Measurements from ENCODE around the gene CDK2AP2.
"Not testable (repeated sequence)": the region's sequence is repeated elsewhere in the genome, so short reads cannot be mapped to it uniquely, and the experiment has no call there.

Gene CDK2AP2, protein sequence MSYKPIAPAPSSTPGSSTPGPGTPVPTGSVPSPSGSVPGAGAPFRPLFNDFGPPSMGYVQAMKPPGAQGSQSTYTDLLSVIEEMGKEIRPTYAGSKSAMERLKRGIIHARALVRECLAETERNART

DNA sequence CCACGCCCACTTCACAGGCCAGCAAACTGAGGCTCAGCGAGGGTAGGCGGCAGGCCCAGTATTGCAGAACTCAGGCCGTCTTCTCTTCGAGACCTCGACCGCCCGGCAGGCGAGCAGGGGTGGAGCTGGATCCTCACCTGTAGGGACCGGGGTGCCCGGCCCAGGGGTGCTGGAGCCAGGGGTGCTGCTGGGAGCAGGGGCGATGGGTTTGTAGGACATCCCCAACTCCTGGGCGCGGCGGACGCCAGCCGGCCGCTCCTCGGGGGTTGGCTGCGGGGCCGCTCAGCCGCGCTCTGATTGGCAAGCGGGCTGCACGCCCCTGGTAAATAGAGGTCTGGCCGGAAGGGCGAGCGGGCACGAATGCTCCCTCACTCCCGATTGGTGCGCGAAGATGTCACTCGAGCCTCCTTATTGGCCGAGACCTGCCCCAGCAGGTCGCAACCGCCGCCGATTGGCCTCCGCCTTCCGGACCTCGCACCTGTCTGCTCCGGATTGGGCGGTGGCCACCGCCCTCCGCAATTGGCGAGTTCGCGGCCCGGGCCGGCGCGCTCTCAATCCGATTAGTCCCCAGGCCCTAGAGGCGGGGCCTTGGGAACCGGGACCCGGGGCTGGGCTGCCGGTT is at the start of gene CDK2AP2:
Gene CDK2AP2 (minus strand): TSS at position 299 of the 622 bp plus-strand sequence. CDS start 80 bp downstream, at position 219.
- no peaks in the 10 kb centered on the region for H3K27me3 Mint-ChIP-seq
- ATAC-seq (replicated peaks; ENCODE audit: extremely low read depth, poor library complexity, severe bottlenecking) (peak; percentile 74), DNase-seq (ENCODE audit: low spot score in 2 of 2) (peak; percentile 85 to 91)
- H3K9me3 Mint-ChIP-seq, result no peaks in the 10 kb centered on the region
- H3K4me3 Mint-ChIP-seq, result peak within 1 kb of the TSS; percentile 94
- peak within 1 kb of the TSS; percentile 96 for H3K27ac Mint-ChIP-seq (ENCODE audit: low read depth)
- H3K36me3 Mint-ChIP-seq (ENCODE audit: insufficient read depth), result peaks cover 39% of the 10 kb centered on the region
- peaks cover 40% of the 10 kb centered on the region for H3K4me1 Mint-ChIP-seq

- H3K36me3 Mint-ChIP-seq (ENCODE audit: insufficient read depth), result no peaks in the 10 kb centered on the region
- H3K4me3 Mint-ChIP-seq, result no peak overlapping the region
- ATAC-seq (replicated peaks; ENCODE audit: extremely low read depth, poor library complexity, severe bottlenecking) (no peak), DNase-seq (ENCODE audit: low spot score in 2 of 2) (no peak)
- H3K4me1 Mint-ChIP-seq, result no peaks in the 10 kb centered on the region
- H3K27me3 Mint-ChIP-seq, result peaks cover 9% of the 10 kb centered on the region
- H3K9me3 Mint-ChIP-seq, result no peaks in the 10 kb centered on the region
- H3K27ac Mint-ChIP-seq (ENCODE audit: low read depth), result no peak overlapping the region
Measured at GRCh38 chr11:67556244-67556643, 48.3 kb upstream of the CDK2AP2 start.

GRCh38 chr11:67551697-67552096 is 43.7 kb upstream of the CDK2AP2 start:
- not testable (repeated sequence) for H3K9me3 Mint-ChIP-seq; H3K27ac Mint-ChIP-seq (ENCODE audit: low read depth)

DNA sequence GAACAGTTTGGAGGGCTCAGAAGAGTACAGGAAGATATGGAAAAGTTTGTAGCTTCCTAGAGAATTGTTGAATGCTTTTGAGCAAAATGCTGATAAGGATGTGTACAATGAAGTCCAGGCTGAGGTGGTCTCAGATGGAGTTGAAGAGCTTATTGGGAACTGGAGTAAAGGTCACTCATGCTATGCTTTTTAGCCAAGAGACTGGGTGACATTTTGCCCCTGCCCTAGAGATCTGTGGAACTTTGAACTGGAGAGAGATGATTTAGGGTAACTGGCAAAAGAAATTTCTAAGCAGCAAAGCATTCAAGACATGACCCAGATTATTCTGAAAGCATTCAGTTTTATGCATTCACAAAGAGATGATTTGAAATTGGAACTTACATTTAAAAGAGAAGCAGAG is 43.2 kb upstream of the CDK2AP2 start:
- Mint-ChIP-seq H3K9me3 (no peaks in the 10 kb centered on the region), H3K27me3 (peaks cover 9% of the 10 kb centered on the region)

More at GRCh38 chr11:67551697-67552096, 43.7 kb upstream of the CDK2AP2 start:
- not testable (repeated sequence) for DNase-seq (ENCODE audit: low spot score in 2 of 2); H3K27me3 Mint-ChIP-seq; H3K4me1 Mint-ChIP-seq; ATAC-seq (replicated peaks; ENCODE audit: extremely low read depth, poor library complexity, severe bottlenecking); H3K4me3 Mint-ChIP-seq; H3K36me3 Mint-ChIP-seq (ENCODE audit: insufficient read depth)

DNA sequence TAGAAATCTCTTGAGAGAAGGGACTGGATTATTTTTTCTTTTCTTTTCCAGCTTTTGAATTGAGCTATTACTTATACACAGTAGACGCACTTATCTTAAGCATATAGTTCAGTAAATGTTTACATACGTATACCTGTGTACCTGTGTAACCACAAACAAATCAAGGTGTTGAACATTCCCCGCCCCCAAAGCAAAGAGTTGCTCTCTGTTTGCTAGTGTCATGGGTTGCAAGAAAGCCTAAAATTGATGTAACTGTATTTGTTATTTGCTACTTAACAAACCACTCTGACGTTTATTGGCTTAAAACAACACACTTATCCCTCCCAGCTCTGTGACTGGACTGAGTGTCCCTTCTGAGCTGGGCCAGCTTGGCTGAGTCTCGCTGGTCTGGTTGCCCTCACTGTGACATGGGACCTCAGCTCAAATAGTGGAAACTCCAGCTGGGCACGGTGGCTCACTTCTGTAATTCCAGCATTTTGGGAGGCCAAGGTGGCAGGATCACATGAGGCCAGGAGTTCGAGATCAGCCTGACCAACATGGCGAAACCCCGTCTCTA is 40.7 kb upstream of the CDK2AP2 start:
- no peak overlapping the region for H3K27ac Mint-ChIP-seq (ENCODE audit: low read depth)
- no peaks in the 10 kb centered on the region for H3K36me3 Mint-ChIP-seq (ENCODE audit: insufficient read depth)
- H3K4me3 Mint-ChIP-seq, result no peak overlapping the region
- ATAC-seq (replicated peaks; ENCODE audit: extremely low read depth, poor library complexity, severe bottlenecking) (no peak), DNase-seq (ENCODE audit: low spot score in 2 of 2) (no peak)
- peaks cover 9% of the 10 kb centered on the region for H3K27me3 Mint-ChIP-seq
- no peaks in the 10 kb centered on the region for H3K4me1 Mint-ChIP-seq
- no peaks in the 10 kb centered on the region for H3K9me3 Mint-ChIP-seq

More for the DNA sequence above, 43.2 kb upstream of the CDK2AP2 start:
- no peak for ATAC-seq (replicated peaks; ENCODE audit: extremely low read depth, poor library complexity, severe bottlenecking)
- H3K36me3 Mint-ChIP-seq (ENCODE audit: insufficient read depth), result no peaks in the 10 kb centered on the region
- no peak overlapping the region for H3K27ac Mint-ChIP-seq (ENCODE audit: low read depth)
- H3K4me1 Mint-ChIP-seq, result no peaks in the 10 kb centered on the region
- no peak overlapping the region for H3K4me3 Mint-ChIP-seq
- no peak for DNase-seq (ENCODE audit: low spot score in 2 of 2)

DNA sequence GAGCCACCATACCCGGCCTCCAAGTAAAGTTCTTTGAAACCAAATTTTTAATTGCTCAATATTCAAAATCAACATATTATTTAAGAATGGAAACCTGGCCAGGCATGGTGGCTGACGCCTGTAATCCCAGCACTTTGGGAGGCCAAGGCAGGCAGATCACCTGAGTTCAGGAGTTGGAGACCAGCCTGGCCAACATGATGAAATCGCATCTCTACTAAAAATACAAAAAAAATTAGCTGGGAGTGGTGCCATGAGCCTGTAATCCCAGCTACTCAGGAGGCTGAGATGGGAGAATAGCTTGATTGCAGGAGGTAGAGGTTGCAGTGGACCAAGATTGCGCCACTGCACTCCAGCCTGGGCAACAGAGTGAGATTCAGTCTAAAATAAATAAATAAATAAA is 40.1 kb upstream of the CDK2AP2 start:
- not testable (repeated sequence) for H3K4me1 Mint-ChIP-seq; ATAC-seq (replicated peaks; ENCODE audit: extremely low read depth, poor library complexity, severe bottlenecking); H3K9me3 Mint-ChIP-seq; H3K36me3 Mint-ChIP-seq (ENCODE audit: insufficient read depth); H3K27me3 Mint-ChIP-seq; DNase-seq (ENCODE audit: low spot score in 2 of 2); H3K27ac Mint-ChIP-seq (ENCODE audit: low read depth); H3K4me3 Mint-ChIP-seq

GRCh38 chr11:67545280-67545679 is 37.3 kb upstream of the CDK2AP2 start:
- no peak for ATAC-seq (replicated peaks; ENCODE audit: extremely low read depth, poor library complexity, severe bottlenecking)
- Mint-ChIP-seq H3K36me3 (ENCODE audit: insufficient read depth) (no peaks in the 10 kb centered on the region), H3K4me3 (no peak overlapping the region), H3K9me3 (no peaks in the 10 kb centered on the region), H3K27ac (ENCODE audit: low read depth) (no peak overlapping the region), H3K4me1 (no peaks in the 10 kb centered on the region), H3K27me3 (peaks cover 9% of the 10 kb centered on the region)
- no peak for DNase-seq (ENCODE audit: low spot score in 2 of 2)

DNA sequence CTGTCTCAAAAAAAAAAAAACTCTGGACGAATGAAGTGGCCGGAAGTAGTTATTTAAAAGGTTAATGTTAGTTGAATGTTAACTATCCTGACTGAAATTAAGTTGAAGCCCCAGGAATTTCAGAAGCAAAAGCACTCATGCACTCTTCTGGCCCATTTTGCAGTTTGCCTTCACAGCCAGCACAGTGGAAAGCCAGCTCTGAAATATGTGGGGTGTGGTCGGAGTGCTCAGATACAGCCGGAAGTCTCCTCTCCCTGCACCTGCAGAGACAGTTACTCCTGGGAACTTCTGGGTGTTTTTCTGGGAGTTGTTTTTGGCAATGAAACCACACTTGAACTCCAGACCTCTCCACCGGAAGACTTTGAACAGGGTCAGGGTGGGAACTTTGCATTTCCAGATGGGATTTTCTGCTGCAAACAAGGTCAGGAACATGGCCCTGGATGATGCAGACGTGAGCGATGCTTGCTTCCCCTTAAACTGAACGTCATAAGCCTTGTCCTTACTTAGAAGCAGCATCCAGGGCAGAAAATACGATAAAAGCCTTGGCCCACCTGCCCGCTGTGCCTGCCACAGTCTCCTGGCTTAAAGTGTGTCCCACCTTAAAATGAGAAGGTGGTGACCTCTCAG is 36.8 kb upstream of the CDK2AP2 start:
- Mint-ChIP-seq H3K9me3 (no peaks in the 10 kb centered on the region), H3K4me1 (no peaks in the 10 kb centered on the region), H3K4me3 (no peak overlapping the region), H3K36me3 (ENCODE audit: insufficient read depth) (no peaks in the 10 kb centered on the region), H3K27me3 (peaks cover 9% of the 10 kb centered on the region), H3K27ac (ENCODE audit: low read depth) (no peak overlapping the region)
- no peak for DNase-seq (ENCODE audit: low spot score in 2 of 2)
- no peak for ATAC-seq (replicated peaks; ENCODE audit: extremely low read depth, poor library complexity, severe bottlenecking)

- Mint-ChIP-seq H3K36me3 (ENCODE audit: insufficient read depth) (no peaks in the 10 kb centered on the region), H3K27ac (ENCODE audit: low read depth) (no peak overlapping the region), H3K4me1 (no peaks in the 10 kb centered on the region), H3K9me3 (no peaks in the 10 kb centered on the region), H3K27me3 (peaks cover 9% of the 10 kb centered on the region), H3K4me3 (no peak overlapping the region)
- DNase-seq (ENCODE audit: low spot score in 2 of 2) (no peak), ATAC-seq (replicated peaks; ENCODE audit: extremely low read depth, poor library complexity, severe bottlenecking) (no peak)
Measured at GRCh38 chr11:67543585-67543984, 35.6 kb upstream of the CDK2AP2 start.

DNA sequence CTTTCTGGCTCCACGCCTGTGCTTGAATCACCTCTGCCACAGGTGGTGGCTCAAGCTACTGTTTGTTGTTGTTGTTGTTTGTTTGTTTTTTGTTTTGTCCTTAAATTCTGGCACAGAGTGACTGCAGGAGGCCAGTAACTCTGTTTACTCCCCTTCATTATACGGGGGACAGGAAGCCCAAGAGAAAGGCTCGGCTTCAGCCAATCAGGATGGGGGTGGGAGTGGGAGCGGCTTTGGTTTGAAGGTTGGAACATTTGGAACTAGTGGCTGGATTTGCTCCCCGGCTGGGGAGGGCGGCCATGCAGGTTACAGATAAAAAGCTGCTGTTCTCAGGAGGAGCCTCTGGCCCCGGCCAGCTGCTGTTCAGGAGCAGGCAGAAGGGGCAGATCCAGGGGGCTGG is 35.0 kb upstream of the CDK2AP2 start:
- Mint-ChIP-seq H3K27me3 (peaks cover 9% of the 10 kb centered on the region), H3K36me3 (ENCODE audit: insufficient read depth) (no peaks in the 10 kb centered on the region), H3K27ac (ENCODE audit: low read depth) (no peak overlapping the region), H3K4me1 (no peaks in the 10 kb centered on the region), H3K9me3 (no peaks in the 10 kb centered on the region), H3K4me3 (no peak overlapping the region)
- ATAC-seq (replicated peaks; ENCODE audit: extremely low read depth, poor library complexity, severe bottlenecking) (no peak), DNase-seq (ENCODE audit: low spot score in 2 of 2) (no peak)

- no peaks in the 10 kb centered on the region for H3K36me3 Mint-ChIP-seq (ENCODE audit: insufficient read depth)
- H3K4me3 Mint-ChIP-seq, result no peak overlapping the region
- no peaks in the 10 kb centered on the region for H3K4me1 Mint-ChIP-seq
- ATAC-seq (replicated peaks; ENCODE audit: extremely low read depth, poor library complexity, severe bottlenecking), result no peak
- peaks cover 9% of the 10 kb centered on the region for H3K27me3 Mint-ChIP-seq
- no peaks in the 10 kb centered on the region for H3K9me3 Mint-ChIP-seq
- no peak for DNase-seq (ENCODE audit: low spot score in 2 of 2)
- H3K27ac Mint-ChIP-seq (ENCODE audit: low read depth), result no peak overlapping the region
Measured at GRCh38 chr11:67542169-67542568, 34.2 kb upstream of the CDK2AP2 start.

- no peak for ATAC-seq (replicated peaks; ENCODE audit: extremely low read depth, poor library complexity, severe bottlenecking)
- H3K27me3 Mint-ChIP-seq, result no peaks in the 10 kb centered on the region
- no peak overlapping the region for H3K4me3 Mint-ChIP-seq
- H3K36me3 Mint-ChIP-seq (ENCODE audit: insufficient read depth), result no peaks in the 10 kb centered on the region
- no peak overlapping the region for H3K27ac Mint-ChIP-seq (ENCODE audit: low read depth)
- H3K4me1 Mint-ChIP-seq, result no peaks in the 10 kb centered on the region
- DNase-seq (ENCODE audit: low spot score in 2 of 2), result no peak
- H3K9me3 Mint-ChIP-seq, result no peaks in the 10 kb centered on the region
Measured at GRCh38 chr11:67541198-67541597, 33.2 kb upstream of the CDK2AP2 start.

GRCh38 chr11:67539550-67539949 is 31.6 kb upstream of the CDK2AP2 start:
- DNase-seq (ENCODE audit: low spot score in 2 of 2) (no peak), ATAC-seq (replicated peaks; ENCODE audit: extremely low read depth, poor library complexity, severe bottlenecking) (no peak)
- Mint-ChIP-seq H3K27ac (ENCODE audit: low read depth) (no peak overlapping the region), H3K9me3 (no peaks in the 10 kb centered on the region), H3K27me3 (no peaks in the 10 kb centered on the region), H3K4me3 (no peak overlapping the region), H3K4me1 (no peaks in the 10 kb centered on the region), H3K36me3 (ENCODE audit: insufficient read depth) (no peaks in the 10 kb centered on the region)

Data from central memory CD8-positive, alpha-beta T cell (primary cell).